ENCODE measurements around the gene RPTOR.

The RPTOR gene

GRCh38 chr17:80836971-80837481 is 292.4 kb downstream of the RPTOR start:
- DNase-seq: no peak

- no peak for DNase-seq
Observed at GRCh38 chr17:80837711-80838110, 293.1 kb downstream of the RPTOR start.

GRCh38 chr17:80838311-80839025 is 293.8 kb downstream of the RPTOR start:
- no peak for DNase-seq

- DNase-seq: no peak
Observed at GRCh38 chr17:80839026-80839345, 294.3 kb downstream of the RPTOR start.

GRCh38 chr17:80839511-80839941 is 294.9 kb downstream of the RPTOR start:
- no peak for DNase-seq

GRCh38 chr17:80839970-80840369 is 295.3 kb downstream of the RPTOR start:
- no peak for DNase-seq

- no peak for DNase-seq
Observed at GRCh38 chr17:80842456-80843013, 297.9 kb downstream of the RPTOR start.

- DNase-seq: no peak
Observed at GRCh38 chr17:80843741-80844156, 299.1 kb downstream of the RPTOR start.

GRCh38 chr17:80844418-80844990 is 299.9 kb downstream of the RPTOR start:
- DNase-seq: no peak

GRCh38 chr17:80845069-80845862 is 300.6 kb downstream of the RPTOR start:
- no peak for DNase-seq

GRCh38 chr17:80845863-80846671 is 301.4 kb downstream of the RPTOR start:
- DNase-seq: no peak

- DNase-seq: no peak
Observed at GRCh38 chr17:80846932-80847331, 302.3 kb downstream of the RPTOR start.

- no peak for DNase-seq
Observed at GRCh38 chr17:80847496-80848230, 303.0 kb downstream of the RPTOR start.

- no peak for DNase-seq
Observed at GRCh38 chr17:80848449-80849102, 303.9 kb downstream of the RPTOR start.

- no peak for DNase-seq
Observed at GRCh38 chr17:80849119-80849518, 304.5 kb downstream of the RPTOR start.

- no peak for DNase-seq
Observed at GRCh38 chr17:80850109-80850508, 305.5 kb downstream of the RPTOR start.

GRCh38 chr17:80850817-80851216 is 306.2 kb downstream of the RPTOR start:
- no peak for DNase-seq

GRCh38 chr17:80851277-80851925 is 306.8 kb downstream of the RPTOR start:
- no peak for DNase-seq

- DNase-seq: no peak
Observed at GRCh38 chr17:80852476-80853015, 307.9 kb downstream of the RPTOR start.

GRCh38 chr17:80853076-80853475 is 308.4 kb downstream of the RPTOR start:
- DNase-seq: no peak

GRCh38 chr17:80854220-80854619 is 309.6 kb downstream of the RPTOR start:
- DNase-seq: no peak
